Putamen (tissue), 1 donor: ENCODE measurements around the gene SULT1A1.
"Not testable (repeated sequence)": the region's sequence is repeated elsewhere in the genome, so short reads cannot be mapped to it uniquely, and the experiment has no call there.

ENCODE experiments used
- DNase-seq: peaks from one replicate; pipeline ENCODE4 v3.0.0-alpha.2; 2016; ENCODE audit warnings: low spot score

Gene SULT1A1

DNA sequence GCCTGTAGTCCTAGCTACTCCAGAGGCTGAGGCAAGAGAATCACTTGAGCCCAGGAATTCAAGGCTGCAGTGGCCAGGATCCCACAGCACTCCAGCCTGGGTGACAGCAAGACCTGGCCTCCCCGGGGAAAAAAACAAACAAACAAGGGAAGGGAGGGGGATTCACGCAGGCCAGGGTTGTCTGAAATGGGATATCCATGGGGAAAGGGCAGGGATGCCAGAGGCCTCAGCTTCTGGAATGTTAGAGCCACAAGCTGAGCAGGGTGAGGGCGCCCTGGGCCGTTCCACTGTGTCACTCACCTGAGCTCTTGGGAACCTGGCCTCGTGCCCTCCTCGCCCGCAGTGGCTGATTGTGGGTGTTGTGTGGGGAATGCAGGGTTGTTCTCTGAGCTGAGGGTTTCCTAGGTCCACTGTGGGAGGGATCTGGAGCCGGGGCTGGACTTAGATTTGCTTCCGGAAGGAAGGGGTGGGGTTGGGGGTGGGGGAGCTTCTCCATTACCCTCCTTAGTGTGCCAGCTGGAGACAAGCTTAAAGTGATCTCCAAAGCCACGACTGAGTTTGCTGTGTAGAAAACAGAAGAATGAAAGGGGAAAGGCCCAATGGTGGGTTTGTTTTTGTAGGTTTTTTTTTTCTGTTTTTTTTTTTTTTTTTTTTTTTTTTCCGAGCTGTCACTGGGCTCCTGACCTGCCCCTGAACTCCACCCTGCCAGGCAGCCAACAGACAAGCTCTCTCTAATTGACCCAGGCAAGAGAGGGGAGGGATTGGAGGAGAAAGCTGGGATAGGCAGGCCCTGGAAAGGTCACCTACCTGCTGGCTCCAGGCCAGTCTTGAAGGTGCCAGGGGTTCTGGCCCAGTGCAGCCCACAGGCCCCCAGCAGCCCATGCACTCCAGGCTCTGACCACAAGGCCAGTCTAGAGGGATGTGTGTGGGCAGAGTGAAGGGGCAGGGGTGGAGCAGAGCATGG, at the start of gene SULT1A1:
TSS of gene SULT1A1 (minus strand) at position 414 of the 964 bp plus-strand sequence. CDS start 1,189 bp downstream, outside the sequence.
- no peak for DNase-seq

DNA sequence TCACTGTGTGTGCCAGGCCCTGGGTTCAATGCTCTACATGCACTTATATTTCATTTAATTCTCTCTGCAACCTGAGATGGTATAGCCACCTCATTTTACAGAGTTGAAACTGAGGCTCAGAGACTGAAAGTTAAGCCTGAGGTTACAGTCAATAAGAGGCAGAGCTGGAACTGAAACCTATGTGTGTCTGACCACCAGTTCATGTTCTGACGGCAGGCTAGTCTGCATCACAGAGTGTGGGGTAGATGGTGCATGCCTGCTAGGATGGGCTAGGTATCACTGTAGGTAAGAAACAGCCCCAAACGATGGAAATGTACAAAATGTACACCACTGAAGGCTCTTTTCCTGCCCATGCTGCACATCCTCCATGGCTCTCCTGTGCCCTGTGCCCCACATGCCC, 30.1 kb upstream of the SULT1A1 start:
- DNase-seq: not testable (repeated sequence)

DNA sequence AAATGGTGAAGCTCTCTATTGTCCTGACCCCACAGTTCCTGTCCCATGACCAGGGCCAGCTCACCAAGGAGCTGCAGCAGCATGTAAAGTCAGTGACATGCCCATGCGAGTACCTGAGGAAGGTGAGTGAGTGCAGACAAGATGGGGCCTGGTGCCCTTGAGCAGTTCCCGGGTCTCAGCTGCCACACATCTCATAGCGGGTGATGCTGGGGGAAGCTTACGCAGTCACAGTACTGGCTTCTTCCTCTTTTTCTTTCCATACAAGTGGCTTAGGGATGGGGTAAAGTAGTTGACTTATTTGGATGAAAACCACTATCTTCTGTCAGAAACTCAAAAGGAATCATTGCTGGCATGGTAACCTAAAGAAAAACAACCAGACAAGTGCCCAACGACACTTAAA, 28.5 kb upstream of the SULT1A1 start:
- DNase-seq: not testable (repeated sequence)

- DNase-seq: not testable (repeated sequence)
These were observed 27.9 kb upstream of the SULT1A1 start, which contains the start of gene NPIPB8 for GRCh38 chr16:28637765-28638164. Gene NPIPB8 (plus strand): TSS chr16:28638065. CDS start chr16:28638361, 296 bp downstream.

- DNase-seq: peak; percentile 18
These were observed 26.4 kb upstream of the SULT1A1 start for GRCh38 chr16:28636093-28636823.

DNA sequence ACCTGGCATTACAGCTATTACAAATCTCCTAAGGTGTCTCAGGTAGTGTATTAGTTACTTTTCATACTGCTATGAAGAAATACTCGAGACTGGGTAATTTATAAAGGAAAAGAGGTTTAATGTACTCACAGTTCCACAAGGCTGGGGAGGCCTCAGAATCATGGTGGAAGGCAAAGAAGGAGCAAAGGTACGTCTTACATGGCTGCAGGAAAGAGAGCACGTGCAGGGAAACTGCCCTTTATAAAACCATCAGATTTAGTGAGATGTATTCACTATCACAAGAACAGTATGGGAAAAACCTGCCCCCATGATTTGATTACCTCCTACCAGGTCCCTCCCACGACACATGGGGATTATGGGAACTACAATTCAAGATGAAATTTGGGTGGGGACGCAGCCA, 21.1 kb upstream of the SULT1A1 start:
- not testable (repeated sequence) for DNase-seq

DNA sequence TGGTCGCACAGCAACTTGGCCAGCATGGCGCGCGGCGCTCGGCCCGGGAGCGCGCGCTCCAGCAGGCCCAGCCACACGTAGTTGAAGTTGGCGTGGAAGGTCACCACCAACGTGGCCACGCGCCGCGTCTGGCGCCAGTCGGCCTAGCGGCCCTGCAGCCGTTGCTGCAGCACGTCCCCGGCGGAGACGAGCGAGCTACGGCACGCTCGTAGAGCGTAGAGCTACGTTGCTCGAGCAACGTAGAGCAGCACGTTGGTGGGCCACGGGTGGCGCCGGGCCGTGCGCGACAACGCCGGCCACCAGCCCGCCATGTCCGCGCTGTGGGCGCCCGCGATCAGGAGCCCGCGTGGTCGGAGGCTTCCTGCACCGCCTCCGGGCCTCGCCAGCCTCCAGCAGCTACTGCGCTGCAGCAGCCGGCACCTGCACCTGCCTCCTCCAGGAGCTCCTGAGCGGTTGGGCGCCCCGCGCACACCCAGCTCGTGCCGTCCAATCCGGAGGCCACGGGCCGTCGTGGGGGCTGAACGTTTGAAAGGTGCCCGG, 13.4 kb upstream of the SULT1A1 start:
- peak; percentile 33 for DNase-seq

DNA sequence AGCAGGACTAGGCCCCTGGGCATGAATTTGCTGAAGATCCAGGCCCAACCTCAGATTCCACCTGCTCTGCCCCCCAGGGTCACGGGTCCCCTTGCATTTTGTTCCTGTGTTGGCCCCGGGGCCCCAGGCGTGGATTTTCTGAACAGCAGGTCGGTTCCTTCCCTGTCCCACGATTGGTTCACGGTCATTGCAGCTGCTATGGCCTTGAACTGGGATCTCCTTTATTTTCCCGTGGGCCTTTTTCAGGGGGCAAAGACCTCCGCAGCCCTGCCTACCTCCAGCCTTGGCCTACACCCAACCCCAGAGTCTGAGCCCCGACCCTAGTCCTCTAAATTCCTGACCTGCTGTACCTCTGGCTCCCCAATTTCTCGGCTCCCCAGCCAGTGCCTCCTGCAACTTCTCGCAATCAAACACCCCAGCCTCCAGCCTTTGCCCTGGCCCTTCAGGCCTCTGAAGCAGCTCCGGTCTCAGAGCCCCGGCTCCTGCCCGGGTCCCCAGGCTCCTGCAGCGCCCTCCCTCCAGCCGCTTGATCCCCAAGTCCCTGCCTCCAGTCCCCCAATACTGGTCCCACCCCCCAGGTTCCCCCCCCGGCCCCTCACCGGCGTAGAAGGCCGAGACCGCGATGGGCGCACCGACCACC, 12.8 kb upstream of the SULT1A1 start:
- not testable (repeated sequence) for DNase-seq

GRCh38 chr16:28621481-28622155, 11.8 kb upstream of the SULT1A1 start:
- DNase-seq: no peak

DNA sequence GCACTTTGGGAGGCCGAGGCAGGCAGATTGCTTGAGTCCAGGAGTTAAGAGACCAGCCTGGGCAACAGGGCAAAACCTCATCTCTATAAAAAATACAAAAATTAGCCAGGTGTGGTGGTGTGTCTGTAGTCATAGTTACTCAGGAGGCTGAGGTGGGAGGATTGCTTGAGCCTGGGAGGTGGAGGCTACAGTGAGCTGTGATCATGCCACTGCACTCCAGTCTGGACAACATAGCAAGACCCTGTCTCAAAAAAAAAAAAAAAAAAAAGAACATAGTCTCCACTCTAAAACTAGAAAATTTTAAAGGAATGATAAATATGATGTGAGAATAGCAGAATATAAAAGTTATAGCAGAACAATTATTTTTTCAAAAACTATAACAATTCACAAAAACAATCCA, 10.5 kb upstream of the SULT1A1 start:
- not testable (repeated sequence) for DNase-seq

DNA sequence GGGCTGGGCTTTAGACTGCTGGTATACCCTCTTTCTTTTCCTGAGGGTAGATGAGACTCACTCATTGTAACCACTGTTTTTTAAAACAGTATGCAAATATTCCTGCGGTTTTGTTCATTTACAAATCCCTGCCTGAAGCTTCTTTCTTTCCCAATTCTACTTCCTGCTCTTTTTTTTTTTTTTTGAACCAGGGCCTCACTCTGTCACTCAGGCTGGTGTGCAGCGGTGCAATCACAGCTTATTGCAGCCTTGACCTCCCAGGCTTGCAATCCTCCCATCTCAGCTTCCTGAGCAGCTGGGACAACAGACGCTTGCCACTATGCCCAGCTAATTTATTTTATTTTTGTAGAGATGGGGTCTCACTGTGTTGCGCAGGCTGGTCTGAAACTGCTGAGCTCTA, 8.0 kb upstream of the SULT1A1 start:
- no peak for DNase-seq

DNA sequence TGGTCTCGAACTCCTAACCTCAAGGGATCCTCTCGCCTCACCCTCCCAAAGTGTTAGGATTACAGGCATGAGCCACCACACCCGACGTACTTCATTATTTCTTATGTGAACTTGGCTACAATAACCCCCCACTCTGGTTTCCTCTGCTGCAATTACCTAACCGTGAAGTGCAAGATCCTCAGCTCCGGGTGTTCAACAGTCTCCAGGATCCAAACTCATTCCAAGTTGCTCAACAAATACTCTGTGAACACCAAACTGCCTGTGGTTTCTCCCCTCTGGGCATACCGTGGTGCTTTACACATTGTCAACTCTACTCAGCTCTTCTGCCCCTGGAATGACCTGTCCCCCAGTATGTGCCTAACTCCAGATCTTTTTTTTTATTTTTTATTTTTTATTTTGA, 6.8 kb upstream of the SULT1A1 start:
- no peak for DNase-seq

DNA sequence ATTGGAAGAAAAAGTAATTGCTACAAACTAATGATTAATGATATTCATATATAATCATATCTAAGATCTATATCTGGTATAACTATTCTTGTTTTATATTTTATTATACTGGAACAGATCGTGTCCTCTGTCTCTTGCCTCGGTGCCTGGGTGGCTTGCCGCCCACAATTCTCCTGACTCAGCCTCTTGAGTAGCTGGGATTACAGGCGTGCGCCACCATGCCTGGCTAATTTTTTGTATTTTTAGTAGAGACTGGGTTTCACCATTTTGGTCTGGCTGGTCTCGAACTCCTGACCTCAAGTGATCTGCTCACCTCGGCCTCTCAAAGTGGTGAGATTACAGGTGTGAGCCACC, 6.4 kb upstream of the SULT1A1 start:
- not testable (repeated sequence) for DNase-seq

DNA sequence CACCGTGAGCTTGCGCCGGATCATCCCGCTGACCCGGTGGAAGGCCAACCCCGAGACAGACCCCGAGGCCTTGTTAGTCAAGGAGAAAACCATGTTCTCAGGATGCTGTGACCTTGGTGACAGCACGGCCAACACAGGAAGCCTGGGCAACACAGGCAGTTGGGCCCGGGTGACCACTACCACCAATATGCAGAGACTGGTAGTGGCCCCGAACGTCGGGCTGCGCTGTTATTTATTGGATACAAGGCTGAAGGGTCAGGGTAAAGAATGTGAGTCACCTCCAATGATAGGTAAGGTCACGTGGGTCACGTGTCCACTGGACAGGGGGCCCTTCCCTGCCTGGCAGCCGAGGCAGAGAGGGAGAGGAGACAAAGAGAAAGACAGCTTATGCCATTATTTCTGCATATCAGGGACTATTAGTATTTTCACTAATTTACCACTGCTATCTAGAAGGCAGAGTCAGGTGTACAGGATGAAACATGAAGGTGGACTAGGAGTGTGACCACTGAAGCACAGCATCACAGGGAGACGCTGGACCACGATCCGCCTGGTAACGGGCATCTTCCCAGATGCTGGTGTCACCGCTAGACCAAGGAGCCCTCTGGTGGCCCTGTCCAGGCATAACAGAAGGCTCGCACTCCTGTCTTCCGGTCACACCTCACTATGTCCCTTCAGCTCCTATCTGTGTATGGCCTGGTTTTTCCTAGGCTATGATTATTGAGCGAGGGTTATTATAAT, 5.8 kb upstream of the SULT1A1 start:
- not testable (repeated sequence) for DNase-seq

DNA sequence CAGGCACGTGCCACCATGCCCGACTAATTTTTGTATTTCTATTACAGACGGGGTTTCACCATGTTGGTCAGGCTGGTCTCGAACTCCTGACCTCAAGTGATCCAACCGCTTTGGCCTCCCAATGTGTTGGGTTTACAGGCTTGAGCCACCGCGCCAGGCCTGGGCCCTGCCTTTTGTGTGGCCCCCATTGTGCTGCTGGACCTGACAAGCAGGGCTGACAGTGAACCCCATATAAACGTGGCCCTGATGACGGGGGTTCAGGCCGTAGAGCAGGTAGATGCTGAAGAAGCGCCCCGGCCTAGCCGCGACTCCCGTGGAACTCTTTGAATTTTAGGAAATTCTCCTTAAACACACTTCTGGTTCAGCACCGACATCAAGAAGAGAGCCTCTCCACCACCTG, 4.7 kb upstream of the SULT1A1 start:
- DNase-seq: not testable (repeated sequence)

DNA sequence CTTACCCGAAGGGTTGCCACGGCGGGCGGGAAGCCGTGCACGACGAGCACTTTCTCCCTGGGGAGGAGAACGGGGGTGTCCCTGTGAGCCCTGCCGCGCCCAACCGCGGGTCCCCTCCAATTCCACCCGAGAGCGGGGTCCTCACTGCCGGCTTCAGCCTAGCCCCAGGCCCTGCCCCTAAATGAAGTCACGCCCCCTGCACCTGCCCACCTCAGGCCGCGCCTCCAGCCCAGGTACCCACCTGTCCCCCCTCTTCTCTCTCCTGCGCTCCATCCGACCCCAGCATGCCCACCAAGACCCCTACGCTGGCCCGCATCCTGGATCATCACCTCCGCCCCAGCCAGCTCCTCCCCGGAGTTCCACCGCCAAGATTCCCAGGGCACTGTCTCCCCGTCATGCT, 4.1 kb upstream of the SULT1A1 start:
- DNase-seq: not testable (repeated sequence)

DNA sequence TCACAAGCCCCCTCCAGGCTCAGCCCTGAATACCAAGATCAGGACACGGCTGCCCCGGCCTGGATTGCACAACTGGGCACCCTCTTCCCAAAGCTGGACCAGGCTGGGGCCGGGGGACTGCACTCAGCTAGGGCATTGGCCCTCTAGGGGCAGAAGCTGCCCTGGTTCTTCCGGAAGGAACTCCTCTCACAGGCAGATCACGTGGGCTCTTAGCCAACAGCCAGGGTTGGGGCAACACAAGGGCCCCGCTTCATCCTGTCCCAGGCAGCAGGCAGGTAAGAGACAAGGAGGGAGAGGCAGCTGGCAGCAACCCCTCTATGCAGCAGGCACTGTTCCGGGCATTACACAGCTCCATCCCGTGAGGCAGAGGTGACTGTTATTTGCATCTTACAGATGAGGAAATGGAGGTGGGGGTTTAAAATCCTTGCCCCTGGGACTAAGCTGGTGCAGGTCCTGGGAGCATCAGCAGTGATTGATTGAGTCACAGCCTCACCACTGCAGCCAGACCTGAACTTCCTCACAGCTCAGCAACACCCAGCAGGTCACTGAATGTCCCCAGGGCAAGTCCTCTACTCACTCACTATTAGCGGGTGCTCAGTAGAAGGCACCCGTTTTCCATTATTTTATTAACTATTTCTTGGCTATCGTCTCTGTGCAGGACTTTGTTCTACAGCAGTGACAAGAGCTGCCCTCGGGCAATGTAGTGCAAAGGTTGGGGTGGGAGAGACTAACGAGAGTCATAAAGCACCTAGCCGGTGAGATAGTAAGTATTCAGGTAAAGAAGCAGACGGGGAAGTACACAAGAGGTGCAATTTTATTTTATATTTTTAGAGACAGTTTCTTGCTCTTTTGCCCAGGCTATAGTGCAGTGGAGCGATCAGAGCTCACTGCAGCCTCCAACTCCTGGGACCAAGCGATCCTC, 2.8 kb upstream of the SULT1A1 start:
- not testable (repeated sequence) for DNase-seq

DNA sequence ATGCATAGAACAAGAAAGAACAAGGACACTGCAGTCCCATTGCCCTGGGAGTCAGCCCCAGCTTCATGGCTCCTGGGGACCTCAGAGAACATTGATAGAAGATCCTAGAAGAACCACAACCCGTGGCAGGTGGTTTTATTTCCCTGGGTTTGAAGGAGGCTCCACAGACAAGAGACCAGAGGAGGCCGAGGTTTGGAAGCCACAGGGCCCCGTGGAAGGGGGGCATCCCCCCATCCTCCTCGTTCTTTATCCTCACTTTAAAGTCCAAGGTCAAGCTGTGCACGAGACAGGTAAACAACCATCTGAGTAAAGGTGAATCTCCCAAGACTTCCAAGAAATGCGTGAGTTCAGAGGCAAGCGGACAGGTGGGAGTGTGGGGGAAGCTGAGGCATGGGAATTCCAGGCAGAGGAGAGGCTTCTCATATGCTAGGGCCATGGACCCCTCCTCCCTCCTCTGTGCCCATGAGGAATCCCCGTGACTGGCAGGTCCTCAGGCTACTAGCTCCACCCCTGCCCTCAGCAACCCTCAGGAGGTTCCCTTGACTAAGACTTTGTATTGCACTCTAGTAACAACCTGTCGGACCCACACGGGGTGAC, 849 bp upstream of the SULT1A1 start:
- DNase-seq: no peak
